H1 (cell line): ENCODE data around the gene MOG. TPM values are rescaled to one million over a fixed set of nuclear protein-coding genes. Genes with fewer than 3 reads are reported as not detected.

ENCODE experiments used
- CTCF ChIA-PET: fragments of 300-600 bp; sonication (Branson Sonifier 250); formaldehyde crosslinking; loops from one replicate; lab custom pipeline; 2021; ENCODE audit not compliant: partially characterized antibody; lab: Charles Lee
- POLR2A ChIA-PET: fragments of 300-600 bp; sonication (Branson Sonifier 250); formaldehyde crosslinking; loops from one replicate; lab custom pipeline; 2021; ENCODE audit warnings: inconsistent platforms; ENCODE audit not compliant: partially characterized antibody; lab: Charles Lee
- DNase-seq, 2 experiments: peaks; one replicate each; pipeline versions ENCODE4 v3.0.0 to v3.0.0-alpha.2; 2010 to 2022; ENCODE audit warnings: low spot score in 2 of 2, low read depth in 1 of 2, mixed read lengths in 1 of 2
- FAIRE-seq: peaks from 2 replicates; lab custom pipeline; 2011; peaks lifted over from hg19 to GRCh38; lab: Jason Lieb, UNC
- H2AFZ ChIP-seq: 2 replicates; pipeline ENCODE4 v1.8.1; 2012; ENCODE audit warnings: low read length, inconsistent platforms
- H2AK5ac ChIP-seq: 2 replicates; pipeline ENCODE4 v1.6.1; 2013; ENCODE audit warnings: low read depth, low read length
- H2BK120ac ChIP-seq: replicated peaks from 2 replicates; pipeline ENCODE3; 2013; ENCODE audit warnings: low read depth, low read length, inconsistent platforms
- H2BK12ac ChIP-seq: 2 replicates; pipeline ENCODE4 v1.6.1; 2013; ENCODE audit warnings: low read depth, low read length
- H2BK15ac ChIP-seq: 2 replicates; pipeline ENCODE4 v1.6.1; 2013; ENCODE audit warnings: low read length
- H2BK20ac ChIP-seq: 2 replicates; pipeline ENCODE4 v1.6.1; 2013; ENCODE audit warnings: low read length
- H2BK5ac ChIP-seq: 2 replicates; pipeline ENCODE4 v1.6.1; 2013; ENCODE audit warnings: low read depth, low read length
- H3K14ac ChIP-seq: 2 replicates; pipeline ENCODE4 v1.6.1; 2013; ENCODE audit warnings: inconsistent platforms; ENCODE audit not compliant: insufficient read length
- H3K18ac ChIP-seq: 2 replicates; pipeline ENCODE4 v1.6.1; 2013; ENCODE audit warnings: low read length; ENCODE audit errors: extremely low read depth
- H3K23ac ChIP-seq: 2 replicates; pipeline ENCODE4 v1.6.1; 2013; ENCODE audit warnings: inconsistent platforms; ENCODE audit not compliant: insufficient read length
- H3K23me2 ChIP-seq: 2 replicates; pipeline ENCODE4 v1.6.1; 2013; ENCODE audit warnings: low read depth, low read length
- H3K27ac ChIP-seq: 2 replicates; pipeline ENCODE4 v1.6.1; 2011; ENCODE audit warnings: low read depth, low read length, inconsistent platforms
- H3K27me3 ChIP-seq, 4 experiments: replicated peaks in 1 of 4; 1 replicate in 1 of 4; 2 replicates in 3 of 4; pipeline versions ENCODE4 v1.6.1 to v1.8.1; 2011 to 2013; ENCODE audit warnings: low read length in 3 of 4, mild to moderate bottlenecking in 3 of 4, inconsistent platforms in 2 of 4, mixed read lengths in 2 of 4, moderate library complexity in 1 of 4; ENCODE audit not compliant: control insufficient read depth in 3 of 4, insufficient read depth in 3 of 4; ENCODE audit errors: extremely low read depth in 1 of 4
- H3K36me3 ChIP-seq, 4 experiments: 2 replicates each; pipeline versions ENCODE4 v1.6.1 to v1.8.1; 2011 to 2013; ENCODE audit warnings: mild to moderate bottlenecking in 4 of 4, low read length in 3 of 4, moderate library complexity in 2 of 4, control low read depth in 1 of 4, inconsistent platforms in 1 of 4; ENCODE audit not compliant: insufficient read depth in 4 of 4, control insufficient read depth in 2 of 4
- H3K4ac ChIP-seq: replicated peaks from 2 replicates; pipeline ENCODE3; 2013; ENCODE audit warnings: low read length, low read depth, mixed read lengths, inconsistent platforms; ENCODE audit not compliant: insufficient read length
- H3K4me1 ChIP-seq, 4 experiments: replicated peaks in 1 of 4; 1 replicate in 1 of 4; 2 replicates in 3 of 4; pipeline versions ENCODE4 v1.6.1 to v1.8.1; 2011 to 2013; ENCODE audit warnings: low read length in 3 of 4, inconsistent platforms in 2 of 4, mixed read lengths in 1 of 4; ENCODE audit not compliant: insufficient read depth in 4 of 4, control insufficient read depth in 3 of 4
- H3K4me2 ChIP-seq, 2 experiments: 2 replicates each; pipeline versions ENCODE4 v1.6.1 to v1.8.1; 2011 to 2013; ENCODE audit warnings: low read depth in 2 of 2, low read length in 2 of 2, control low read depth in 1 of 2, inconsistent platforms in 1 of 2, mild to moderate bottlenecking in 1 of 2; ENCODE audit not compliant: insufficient read depth in 1 of 2
- H3K4me3 ChIP-seq, 4 experiments: fragments of 200-600, 300-600 bp in 1 of 4; sonication (generic), shearing (Covaris generic), sonication (Bioruptor Twin) in 1 of 4; 2 replicates each; pipeline versions ENCODE4 v1.5.1 to v1.8.1; 2011 to 2016; ENCODE audit warnings: low read length in 4 of 4, low read depth in 3 of 4, control low read depth in 2 of 4, inconsistent platforms in 2 of 4, mild to moderate bottlenecking in 2 of 4, mixed read lengths in 1 of 4, moderate library complexity in 1 of 4; ENCODE audit not compliant: insufficient read depth in 2 of 4; ENCODE audit errors: extremely low read depth in 1 of 4
- H3K56ac ChIP-seq: replicated peaks from 2 replicates; pipeline ENCODE3; 2013; ENCODE audit warnings: low read depth, mild to moderate bottlenecking, mixed read lengths, low read length, inconsistent platforms; ENCODE audit not compliant: insufficient read length
- H3K79me1 ChIP-seq: 2 replicates; pipeline ENCODE4 v1.6.1; 2013; ENCODE audit warnings: low read depth, low read length, control low read depth
- H3K79me2 ChIP-seq, 2 experiments: 2 replicates each; pipeline versions ENCODE4 v1.6.1 to v1.8.1; 2012 to 2013; ENCODE audit warnings: low read length in 2 of 2, mild to moderate bottlenecking in 2 of 2, inconsistent platforms in 1 of 2; ENCODE audit not compliant: insufficient read depth in 2 of 2, control insufficient read depth in 1 of 2
- H3K9ac ChIP-seq, 4 experiments: replicated peaks in 1 of 4; 1 replicate in 1 of 4; 2 replicates in 3 of 4; pipeline versions ENCODE4 v1.6.1 to v1.8.1; 2011 to 2013; ENCODE audit warnings: low read depth in 3 of 4, low read length in 3 of 4, control low read depth in 2 of 4, mild to moderate bottlenecking in 2 of 4, moderate library complexity in 2 of 4, inconsistent platforms in 1 of 4; ENCODE audit errors: extremely low read depth in 1 of 4
- H3K9me3 ChIP-seq, 2 experiments: 2 replicates each; pipeline versions ENCODE4 v1.6.1 to v1.8.1; 2012 to 2013; ENCODE audit warnings: mild to moderate bottlenecking in 2 of 2, moderate library complexity in 2 of 2, control low read depth in 1 of 2, inconsistent platforms in 1 of 2, low read depth in 1 of 2, low read length in 1 of 2, mixed read lengths in 1 of 2; ENCODE audit not compliant: insufficient read depth in 2 of 2
- H4K20me1 ChIP-seq, 2 experiments: replicated peaks in 1 of 2; 2 replicates each; pipeline versions ENCODE3 to v1.8.1; 2011 to 2013; ENCODE audit warnings: inconsistent platforms in 2 of 2, low read length in 2 of 2, mild to moderate bottlenecking in 1 of 2; ENCODE audit not compliant: insufficient read depth in 2 of 2, control insufficient read depth in 1 of 2
- H4K5ac ChIP-seq: 2 replicates; pipeline ENCODE4 v1.6.1; 2013; ENCODE audit warnings: low read length, low read depth, mixed read lengths, inconsistent platforms; ENCODE audit not compliant: insufficient read length
- H4K8ac ChIP-seq: 2 replicates; pipeline ENCODE4 v1.8.0; 2013; ENCODE audit warnings: mild to moderate bottlenecking, moderate library complexity, low read length, inconsistent platforms; ENCODE audit not compliant: insufficient read depth; ENCODE audit errors: extremely low read depth
- H4K91ac ChIP-seq: replicated peaks from 2 replicates; pipeline ENCODE3; 2013; ENCODE audit warnings: low read length, mixed read lengths, inconsistent platforms; ENCODE audit not compliant: insufficient read length
- EGR1 ChIP-seq: IDR thresholded peaks from 2 replicates; pipeline ENCODE4 v1.6.1; 2011; ENCODE audit warnings: low read depth, low read length, borderline replicate concordance
- GTF2F1 ChIP-seq: IDR thresholded peaks from 2 replicates; pipeline ENCODE4 v1.6.1; 2012; ENCODE audit warnings: low read depth, low read length, improper control_type of control experiment, borderline replicate concordance
- KDM1A ChIP-seq: fragments of 200-600, 300-600 bp; sonication (generic); IDR thresholded peaks from 2 replicates; pipeline ENCODE4 v1.7.1; 2016; ENCODE audit warnings: mild to moderate bottlenecking, low read length, borderline replicate concordance
- MAFK ChIP-seq: IDR thresholded peaks from 2 replicates; pipeline ENCODE4 v1.6.1; 2012; ENCODE audit warnings: low read depth, mild to moderate bottlenecking, improper control_type of control experiment, low read length
- NANOG ChIP-seq: IDR thresholded peaks from 2 replicates; pipeline ENCODE4 v1.6.1; 2011; ENCODE audit warnings: low read length, low read depth, mild to moderate bottlenecking, inconsistent platforms; ENCODE audit not compliant: insufficient read depth, poor library complexity, severe bottlenecking
- NRF1 ChIP-seq: IDR thresholded peaks from 2 replicates; pipeline ENCODE4 v1.6.1; 2011; ENCODE audit warnings: mild to moderate bottlenecking, low read depth, low read length, improper control_type of control experiment
- RNF2 ChIP-seq: fragments of 200-900, 300-1000 bp; sonication (generic); IDR thresholded peaks from 2 replicates; pipeline ENCODE4 v1.7.1; 2016; ENCODE audit warnings: borderline replicate concordance, low read depth, mild to moderate bottlenecking, antibody characterized with exemption, low read length; ENCODE audit not compliant: poor library complexity, severe bottlenecking; ENCODE audit errors: missing control alignments
- USF2 ChIP-seq: IDR thresholded peaks from 2 replicates; pipeline ENCODE4 v1.6.1; 2011; ENCODE audit warnings: low read length, improper control_type of control experiment
- YY1 ChIP-seq: IDR thresholded peaks from 2 replicates; pipeline ENCODE4 v1.6.1; 2011; ENCODE audit warnings: low read depth, mild to moderate bottlenecking, low read length
- WGBS, 2 experiments: shearing (Covaris generic) in 1 of 2; methylation state at CpG; one replicate each; pipeline versions ENCODE4 v1.1.6 to v1.1.7; 2013 to 2015; ENCODE audit warnings: low lambda C conversion rate in 2 of 2, mixed read lengths in 2 of 2, inconsistent platforms in 1 of 2, low coverage in 1 of 2, missing lambda C conversion rate in 1 of 2; ENCODE audit not compliant: insufficient replicate concordance in 2 of 2, insufficient coverage in 1 of 2, insufficient read length in 1 of 2; ENCODE audit errors: extremely low coverage in 1 of 2, missing lambda C conversion rate in 1 of 2; 5-methylcytosine and 5-hydroxymethylcytosine counted together
- polyA plus RNA-seq, 7 experiments: library from polyadenylated mRNA; depleted of rRNA in 3 of 7; stranded (reverse) in 5 of 7; unstranded in 2 of 7; fragments of >200 nt in 5 of 7; fragments of 200-250 nt in 2 of 7; gene quantifications; 1 replicate in 5 of 7; 2 replicates in 1 of 7; 4 replicates in 1 of 7; pipeline versions ENCODE4 v1.2.1 to v1.2.3, GENCODE V29; 2011 to 2013; ENCODE audit warnings: missing spikeins in 2 of 7, mixed read lengths in 2 of 7
- total RNA-seq: library from RNA; stranded (reverse); fragmentation: NEBNext Ultra II Directional; extraction: Animal tissue kit (Norgen Biotek cat#: 25700); gene quantifications from 2 replicates; pipeline ENCODE4 v1.2.1, GENCODE V29; 2021

Gene MOG
- total and polyA plus RNA-seq, 2 of the 8 experiments (the other 6 are each of a cell fraction or from before 2014, with no cell fraction given) = 0.17 to 0.86 TPM

- H3K27me3 ChIP-seq = no peaks in the 10 kb centered on the region
- H3K4me3 ChIP-seq = peak overlapping the region in 2 of 4 experiments; percentile 1 to 3; a peak in 2 of 8 replicates
- H3K56ac ChIP-seq = no peak overlapping the region
- H2BK20ac ChIP-seq = no peak overlapping the region
- H2BK12ac ChIP-seq = peak overlapping the region; percentile 55; the same call in 1 of the 2 replicates
- ChIA-PET POLR2A (interaction anchor here (0.7 to 8.4 kb wide), 10 partner anchors 9 to 396 kb away, joined by 3 to 78 read pairs (median 4); partner anchors contain the start of genes GABBR1 and MOG), CTCF (interaction anchor here (0.8 to 24.4 kb wide), 5 partner anchors 9 to 62 kb away, joined by 3 to 658 read pairs (median 502); partner anchors contain the start of genes GABBR1, MOG and ZFP57)
- H2BK120ac ChIP-seq = peak overlapping the region; percentile 72
- no peaks in the 10 kb centered on the region for H3K9me3 ChIP-seq
- peak overlapping the region; percentile 78 for H3K27ac ChIP-seq
- H3K23me2 ChIP-seq = no peaks in the 10 kb centered on the region
- H3K36me3 ChIP-seq = no peaks in the 10 kb centered on the region
- peak overlapping the region; percentile 66 for H3K18ac ChIP-seq
- no peaks in the 10 kb centered on the region for H4K20me1 ChIP-seq
- H2BK5ac ChIP-seq = peak overlapping the region; percentile 83
- no peaks in the 10 kb centered on the region for H3K79me2 ChIP-seq
- H3K23ac ChIP-seq = no peak overlapping the region
- H3K4me2 ChIP-seq = peak overlapping the region; percentile 32 to 36; a peak in 3 of 4 replicates
- H2BK15ac ChIP-seq = no peak overlapping the region
- peak overlapping the region; percentile 62 for H4K91ac ChIP-seq
- 0 out of 7 replicates have a peak overlapping the region, but pooled peaks of 1 of the 4 experiments have one; percentile 32 for H3K9ac ChIP-seq
- H3K79me1 ChIP-seq = no peaks in the 10 kb centered on the region
- H4K5ac ChIP-seq = peak overlapping the region; percentile 66
- peak overlapping the region; percentile 2 for H3K4ac ChIP-seq
- WGBS, 2 experiments = 69% methylated on average over 8 of the region's 8 CpGs; no CpG with 5 or more reads in 1 of the 2 experiments
- peak overlapping the region; percentile 7; the same call in 1 of the 2 replicates for H2AK5ac ChIP-seq
- no peak overlapping the region for H4K8ac ChIP-seq
- FAIRE-seq (peak; percentile 39), DNase-seq (no peak)
- no peak overlapping the region for H2AFZ ChIP-seq
- H3K14ac ChIP-seq = no peak overlapping the region
- peaks cover 5 to 32% (median 24%) of the 10 kb centered on the region in 4 experiments; a peak in 6 of 7 replicates for H3K4me1 ChIP-seq
- TF ChIP-seq NANOG = no peak
- TF ChIP-seq USF2 = no peak
- no peak for TF ChIP-seq NRF1
- no peak for TF ChIP-seq MAFK
- TF ChIP-seq KDM1A = peak; percentile 92
- TF ChIP-seq RNF2 = no peak
- no peak for TF ChIP-seq GTF2F1
- no peak for TF ChIP-seq EGR1
- TF ChIP-seq YY1 = no peak
Measured at GRCh38 chr6:29665942-29666825, 9.3 kb downstream of the MOG start.
